DOHH2 (cell line): ENCODE measurements around the gene GRB10.

Experiments used
- CTCF ChIP-seq: fragments of 200-600 bp; sonication (generic); IDR thresholded peaks from one replicate; pipeline ENCODE4 v1.5.1; 2014; ENCODE audit warnings: antibody characterized with exemption, mild to moderate bottlenecking, low read depth, low read length; ENCODE audit not compliant: poor library complexity, severe bottlenecking
- EZH2phosphoT487 ChIP-seq: fragments of 200-600 bp; sonication (generic); IDR thresholded peaks from 2 replicates; pipeline ENCODE4 v1.6.1; 2017; ENCODE audit warnings: borderline replicate concordance, mild to moderate bottlenecking, antibody characterized with exemption, low read length, moderate library complexity, mixed read lengths

GRCh38 chr7:50640256-50640655, 142.4 kb downstream of the GRB10 start:
- TF ChIP-seq CTCF = no peak
- TF ChIP-seq EZH2phosphoT487 = no peak
